ENCODE data around the gene MAGEC1. TPM values are rescaled to one million over a fixed set of nuclear protein-coding genes. Genes with fewer than 3 reads are reported as not detected.

MAGEC1 gene
- total RNA-seq, 1 experiment from 2014 or later = not detected

DNA sequence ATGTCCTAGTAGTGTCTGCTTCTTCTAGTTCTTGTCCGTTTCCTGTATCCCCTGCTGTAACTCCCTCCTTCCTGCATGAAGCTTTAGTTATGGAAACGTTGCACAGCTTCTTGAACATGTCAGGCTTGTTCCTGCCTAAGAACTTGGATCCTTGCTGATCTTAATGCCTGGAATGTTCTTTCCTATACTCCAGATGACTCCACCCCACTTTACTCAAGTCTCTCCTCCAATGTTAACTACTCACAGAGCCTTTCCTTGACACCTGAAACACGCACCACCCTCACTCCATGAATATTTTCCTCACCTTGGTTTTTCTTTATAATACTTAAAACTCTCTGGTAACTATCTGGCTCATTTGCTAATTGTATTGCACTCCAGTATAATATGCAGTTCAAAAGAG lies 46.2 kb upstream of the MAGEC1 start:
- Histone ChIP-seq H4K5ac (ENCODE audit: insufficient read length, low read depth, low read length) (no peak overlapping the region), H3K56ac (ENCODE audit: insufficient read length, low read depth, low read length) (no peak overlapping the region), H3K27ac (ENCODE audit: insufficient read length, low read depth, low read length) (no peak overlapping the region), H3K79me2 (ENCODE audit: insufficient read depth, low read length) (no peaks in the 10 kb centered on the region), H2AFZ (ENCODE audit: low read length) (no peak overlapping the region), H4K91ac (ENCODE audit: insufficient read length, low read depth, low read length) (no peak overlapping the region), H2AK5ac (ENCODE audit: insufficient read length, low read length) (no peak overlapping the region), H3K27me3 (ENCODE audit: insufficient read depth, low read length) (no peaks in the 10 kb centered on the region), H2BK12ac (ENCODE audit: insufficient read length, low read depth, low read length) (no peak overlapping the region), H2BK20ac (ENCODE audit: low read depth, low read length, poor library complexity, severe bottlenecking) (no peak overlapping the region), H4K8ac (replicated peaks; ENCODE audit: insufficient read length, low read depth, low read length) (no peak overlapping the region), H3K18ac (ENCODE audit: insufficient read length, low read depth, low read length) (no peak overlapping the region), H3K4me1 (ENCODE audit: insufficient read depth, low read length) (no peaks in the 10 kb centered on the region; the same call in 1 of the 2 replicates), H3K14ac (ENCODE audit: insufficient read depth, low read length) (no peak overlapping the region), H3K79me1 (ENCODE audit: insufficient read depth, low read depth, low read length, poor library complexity, severe bottlenecking) (no peaks in the 10 kb centered on the region), H3K23ac (ENCODE audit: insufficient read length, low read depth, low read length) (no peak overlapping the region), H4K20me1 (ENCODE audit: control insufficient read depth, insufficient read depth, insufficient read length) (no peaks in the 10 kb centered on the region), H2BK120ac (ENCODE audit: low read depth, low read length, poor library complexity, severe bottlenecking) (no peak overlapping the region), H2BK15ac (ENCODE audit: low read depth, low read length) (no peak overlapping the region), H3K23me2 (ENCODE audit: insufficient read length, low read depth, low read length, poor library complexity, severe bottlenecking) (no peaks in the 10 kb centered on the region), H3K4ac (ENCODE audit: low read depth, low read length) (no peak overlapping the region), H3K4me2 (ENCODE audit: insufficient read depth, insufficient read length, low read length) (no peak overlapping the region), H3T11ph (ENCODE audit: low read length) (no peak overlapping the region), H3K9ac (ENCODE audit: extremely low read depth, insufficient read length, low read length) (no peak overlapping the region), H3K9me3 (ENCODE audit: control insufficient read depth, low read depth, low read length) (peaks cover 14% of the 10 kb centered on the region), H2BK5ac (ENCODE audit: insufficient read length, low read length) (no peak overlapping the region)
- TF ChIP-seq, protein P1, sequence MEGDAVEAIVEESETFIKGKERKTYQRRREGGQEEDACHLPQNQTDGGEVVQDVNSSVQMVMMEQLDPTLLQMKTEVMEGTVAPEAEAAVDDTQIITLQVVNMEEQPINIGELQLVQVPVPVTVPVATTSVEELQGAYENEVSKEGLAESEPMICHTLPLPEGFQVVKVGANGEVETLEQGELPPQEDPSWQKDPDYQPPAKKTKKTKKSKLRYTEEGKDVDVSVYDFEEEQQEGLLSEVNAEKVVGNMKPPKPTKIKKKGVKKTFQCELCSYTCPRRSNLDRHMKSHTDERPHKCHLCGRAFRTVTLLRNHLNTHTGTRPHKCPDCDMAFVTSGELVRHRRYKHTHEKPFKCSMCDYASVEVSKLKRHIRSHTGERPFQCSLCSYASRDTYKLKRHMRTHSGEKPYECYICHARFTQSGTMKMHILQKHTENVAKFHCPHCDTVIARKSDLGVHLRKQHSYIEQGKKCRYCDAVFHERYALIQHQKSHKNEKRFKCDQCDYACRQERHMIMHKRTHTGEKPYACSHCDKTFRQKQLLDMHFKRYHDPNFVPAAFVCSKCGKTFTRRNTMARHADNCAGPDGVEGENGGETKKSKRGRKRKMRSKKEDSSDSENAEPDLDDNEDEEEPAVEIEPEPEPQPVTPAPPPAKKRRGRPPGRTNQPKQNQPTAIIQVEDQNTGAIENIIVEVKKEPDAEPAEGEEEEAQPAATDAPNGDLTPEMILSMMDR (conservative IDR thresholded peaks at IDR 0.05) = no peak
- H3K27ac Mint-ChIP-seq = no peak overlapping the region
- H3K36me3 Mint-ChIP-seq (ENCODE audit: insufficient read depth in 1 of 3, low read depth in 3 of 3) = no peaks in the 10 kb centered on the region; a peak in 3 of 7 replicates
- H3K4me3 Mint-ChIP-seq = no peak overlapping the region
- H3K27me3 Mint-ChIP-seq (ENCODE audit: low read depth) = peaks cover 1% of the 10 kb centered on the region; the same call in 1 of the 2 replicates
- DNase-seq = no peak
- WGBS (ENCODE audit: extremely low coverage, insufficient read length, low lambda C conversion rate) = no CpG with 5 or more reads among the region's 3 CpGs
- peaks cover 58 to 63% of the 10 kb centered on the region in 2 experiments for H3K9me3 Mint-ChIP-seq
- peaks cover 0 to 3% of the 10 kb centered on the region in 2 experiments; a peak in 3 of 4 replicates for H3K4me1 Mint-ChIP-seq

Data from H9 (cell line).